ENCODE results near the gene COL4A6. TPM values are rescaled to one million over a fixed set of nuclear protein-coding genes. Genes with fewer than 3 reads are reported as not detected.

COL4A6 gene
- total and polyA plus RNA-seq, 2 donors (not counting 3 experiments of a cell fraction or from before 2014, with no cell fraction given): 0.49 to 0.62 TPM

- TF ChIP-seq JUN (IDR thresholded peaks at IDR 0.05; ENCODE audit: borderline replicate concordance, insufficient read depth, insufficient read length, low read depth) (no peak), FOS (IDR thresholded peaks at IDR 0.05; ENCODE audit: borderline replicate concordance, insufficient read depth, low read length) (no peak), EZH2 (IDR thresholded peaks at IDR 0.05; ENCODE audit: borderline replicate concordance, low read depth, low read length, severe bottlenecking) (no peak), MAX (IDR thresholded peaks at IDR 0.05; ENCODE audit: insufficient read depth, insufficient read length) (no peak), GATA2 (IDR thresholded peaks at IDR 0.05; ENCODE audit: insufficient read depth, insufficient read length, low read depth, low read length) (no peak), POLR2AphosphoS5 (IDR thresholded peaks at IDR 0.05; ENCODE audit: insufficient read depth, low read depth, low read length) (no peak)
- no peak for FAIRE-seq
- POLR2A ChIA-PET: no interaction called here
- no peak for DNase-seq (ENCODE audit: low read depth, low spot score)
- Histone ChIP-seq H3K9me1 (replicated peaks; ENCODE audit: control insufficient read depth, extremely low read depth, insufficient read depth, low read length) (no peaks in the 10 kb centered on the region), H3K36me3 (ENCODE audit: control insufficient read depth in 2 of 2, extremely low read depth in 1 of 2, insufficient read depth in 2 of 2, low read length in 2 of 2) (no peaks in the 10 kb centered on the region), H3K4me2 (ENCODE audit: insufficient read depth, low read length) (no peak overlapping the region), H3K4me1 (ENCODE audit: control insufficient read depth, extremely low read depth, insufficient read depth, low read length) (peaks cover 7% of the 10 kb centered on the region), H4K20me1 (replicated peaks; ENCODE audit: control insufficient read depth, extremely low read depth, insufficient read depth, low read length) (no peaks in the 10 kb centered on the region), H3K4me3 (replicated peaks in 1 of 3; ENCODE audit: insufficient read depth in 1 of 3, low read depth in 1 of 3, low read length in 3 of 3) (no peak overlapping the region), H3K27me3 (ENCODE audit: control insufficient read depth in 2 of 2, insufficient read depth in 2 of 2, low read length in 2 of 2) (no peaks in the 10 kb centered on the region), H2AFZ (ENCODE audit: low read depth, low read length) (no peak overlapping the region), H3K27ac (ENCODE audit: insufficient read depth, low read depth, low read length) (no peak overlapping the region), H3K79me2 (ENCODE audit: control insufficient read depth, insufficient read depth, low read length) (no peaks in the 10 kb centered on the region), H3K9me3 (replicated peaks; ENCODE audit: control insufficient read depth, insufficient read depth, low read length) (no peaks in the 10 kb centered on the region), H3K9ac (replicated peaks; ENCODE audit: extremely low read depth, insufficient read depth, low read length) (no peak overlapping the region)
- dilution Hi-C loops (cut with MboI; ENCODE audit: extremely low pct_ligation_motif_present, low sequenced_read_pairs) (no loop called here), intact Hi-C loops (cut with micrococcal nuclease) (no loop called here)
- no TSS peak for BruUV-seq (replicated peaks)
- CTCF ChIA-PET: interaction anchor here (0.8 to 1.3 kb wide), 2 partner anchors 30 to 55 kb away, joined by 3 to 4 read pairs; no protein-coding TSS in a partner anchor
These were observed 269.1 kb downstream of the COL4A6 start for GRCh38 chrX:108168961-108169740.

Measured in endothelial cell of umbilical vein (primary cell).